GM12801 (cell line): Measurements from ENCODE around the gene FAM171A2.

Experiments used
- CTCF ChIP-seq: IDR thresholded peaks from one replicate; pipeline ENCODE4 v1.5.1; 2011; ENCODE audit warnings: control low read depth; ENCODE audit not compliant: insufficient read length; ENCODE audit errors: extremely low read depth

FAM171A2 gene

DNA sequence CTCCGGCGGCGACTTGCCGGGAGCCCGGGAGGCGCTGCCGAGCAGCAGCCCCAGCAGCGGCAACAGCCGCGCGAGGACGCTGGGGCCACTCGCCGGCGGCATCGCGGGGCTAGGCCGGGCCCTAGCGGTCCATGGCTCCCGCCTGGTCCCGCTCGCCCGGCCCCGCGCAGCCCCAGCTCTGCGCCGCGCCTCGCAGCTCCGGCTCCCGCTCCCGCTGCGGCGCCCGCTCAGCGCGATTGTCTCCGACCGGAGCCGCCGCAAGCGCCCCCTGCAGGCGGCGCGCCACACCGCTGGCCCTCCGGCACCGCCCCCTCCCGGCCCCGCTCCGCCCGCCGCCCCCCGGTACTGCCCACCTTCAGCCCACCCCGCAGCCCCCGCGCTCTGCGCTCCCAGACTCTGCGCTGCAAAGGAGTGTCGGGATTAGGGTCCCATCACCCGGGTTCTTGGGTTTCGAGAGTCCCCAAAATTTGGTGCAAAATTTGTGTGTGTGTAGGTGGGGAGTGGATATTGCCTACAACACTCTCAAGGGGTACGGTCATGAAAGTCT lies at the start of gene FAM171A2:
FAM171A2 (minus strand) TSS at position 241 of the 547 bp plus-strand sequence; CDS start at position 102, 139 bp downstream.
- TF ChIP-seq CTCF, result no peak

GRCh38 chr17:44409309-44410028 lies 45.8 kb upstream of the FAM171A2 start:
- TF ChIP-seq CTCF, result no peak

GRCh38 chr17:44408786-44409185 lies 45.1 kb upstream of the FAM171A2 start:
- TF ChIP-seq CTCF, result no peak

GRCh38 chr17:44402564-44403172 lies 39.0 kb upstream of the FAM171A2 start:
- TF ChIP-seq CTCF, result no peak

GRCh38 chr17:44400226-44400847 lies 36.7 kb upstream of the FAM171A2 start:
- no peak for TF ChIP-seq CTCF

DNA sequence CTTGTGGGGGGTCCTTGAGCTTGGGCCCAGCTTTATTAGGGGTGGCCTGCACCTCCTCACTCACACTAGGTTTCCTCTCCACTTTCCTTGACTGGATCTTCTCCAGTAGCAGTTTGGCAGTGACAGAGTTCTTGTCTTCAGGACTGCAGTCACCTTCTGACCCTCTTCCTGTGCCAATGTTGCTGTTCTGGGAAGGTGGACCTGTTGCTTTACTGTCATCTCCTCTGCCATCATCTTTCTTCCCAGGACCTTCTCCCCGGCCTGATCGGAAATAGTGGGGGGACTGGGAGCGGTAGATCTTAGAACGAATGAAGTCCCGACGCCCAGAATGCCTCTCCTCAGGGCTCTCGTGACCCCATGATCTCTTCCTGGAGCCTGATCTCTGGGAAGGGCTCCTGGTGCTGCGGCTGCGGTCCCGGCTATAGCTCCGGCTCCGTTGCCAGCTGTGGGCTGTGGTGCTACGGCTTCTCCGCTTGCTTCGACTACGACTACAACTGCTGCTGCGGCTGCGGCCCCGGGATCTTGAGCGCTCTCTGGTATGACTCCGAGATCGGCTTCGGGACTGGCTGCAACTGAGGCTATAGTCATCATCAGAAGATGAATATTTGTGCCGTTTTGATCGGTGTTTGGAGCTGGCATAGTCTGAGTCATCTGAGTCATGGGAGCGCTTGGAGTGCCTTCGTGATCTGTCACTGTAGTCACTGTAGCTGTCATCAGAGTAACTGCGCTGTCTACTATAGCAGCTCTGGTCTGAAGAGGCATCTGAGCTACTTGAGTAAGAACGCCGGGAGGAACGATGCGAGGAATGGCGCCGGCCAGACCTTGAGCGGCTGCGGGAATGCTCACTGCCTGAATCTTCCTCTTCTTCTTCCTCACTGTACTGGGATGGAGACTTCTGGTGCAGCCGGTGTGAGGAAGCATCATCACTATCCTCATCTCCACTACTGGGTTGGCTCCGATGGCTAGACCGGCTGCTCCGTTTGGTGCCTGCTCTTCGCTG lies 35.3 kb upstream of the FAM171A2 start:
- TF ChIP-seq CTCF, result no peak
